HG03520 (cell line): ENCODE results near the gene STEAP1.

Source experiments
- ATAC-seq: cut with Tn5 transposase; IDR thresholded peaks from one replicate; pipeline ENCODE4 v1.9.1; 2021; ENCODE audit warnings: mild to moderate bottlenecking, moderate library complexity; ENCODE audit not compliant: unreplicated experiment

STEAP1 gene

DNA sequence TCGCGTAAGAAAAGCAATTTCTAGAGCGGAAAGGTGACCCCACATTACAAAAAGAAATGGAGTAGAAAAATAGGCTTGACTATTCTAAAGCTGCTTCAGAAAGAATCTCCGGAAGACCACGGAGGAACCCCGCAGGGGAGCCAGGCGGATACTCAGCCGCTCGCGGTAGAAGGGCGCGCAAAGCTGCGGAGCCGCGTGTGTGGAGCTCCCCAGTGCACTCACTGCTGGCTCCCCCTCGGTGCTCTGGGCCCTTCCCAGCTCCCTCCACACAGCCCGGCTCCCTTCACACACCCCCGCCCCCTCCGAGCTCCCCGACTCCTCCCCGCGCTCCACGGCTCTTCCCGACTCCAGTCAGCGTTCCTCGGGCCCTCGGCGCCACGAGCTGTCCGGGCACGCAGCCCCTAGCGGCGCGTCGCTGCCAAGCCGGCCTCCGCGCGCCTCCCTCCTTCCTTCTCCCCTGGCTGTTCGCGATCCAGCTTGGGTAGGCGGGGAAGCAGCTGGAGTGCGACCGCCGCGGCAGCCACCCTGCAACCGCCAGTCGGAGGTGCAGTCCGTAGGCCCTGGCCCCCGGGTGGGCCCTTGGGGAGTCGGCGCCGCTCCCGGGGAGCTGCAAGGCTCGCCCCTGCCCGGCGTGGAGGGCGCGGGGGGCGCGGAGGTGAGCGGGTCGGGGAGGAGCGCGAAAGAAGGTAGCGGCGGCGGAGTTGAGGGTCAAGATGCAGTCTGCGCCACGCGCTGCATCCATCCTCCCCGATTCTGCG, 57.3 kb downstream of the STEAP1 start, which contains the start of gene STEAP2:
STEAP2 (plus strand) TSS at position 350 of the 758 bp plus-strand sequence. CDS start 13,343 bp downstream, outside the sequence.
- ATAC-seq, result peak; percentile 63

DNA sequence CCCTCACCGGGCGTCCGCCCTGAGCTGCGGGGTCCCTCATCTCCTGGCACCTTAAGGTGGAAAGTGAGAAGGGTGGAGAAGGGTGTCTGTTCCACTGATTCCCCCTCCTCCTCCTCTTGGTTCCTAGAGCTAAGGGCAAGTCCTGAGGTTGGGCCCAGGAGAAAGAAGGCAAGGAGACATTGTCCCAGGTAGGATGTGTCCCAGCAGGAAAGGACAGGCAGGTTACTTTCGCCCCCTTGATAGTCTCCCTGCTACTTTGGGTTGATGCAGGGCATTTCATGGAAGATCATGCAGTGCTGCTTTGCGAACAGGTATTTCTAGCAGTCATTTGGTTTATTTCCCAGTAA, 57.9 kb downstream of the STEAP1 start:
- ATAC-seq, result no peak

DNA sequence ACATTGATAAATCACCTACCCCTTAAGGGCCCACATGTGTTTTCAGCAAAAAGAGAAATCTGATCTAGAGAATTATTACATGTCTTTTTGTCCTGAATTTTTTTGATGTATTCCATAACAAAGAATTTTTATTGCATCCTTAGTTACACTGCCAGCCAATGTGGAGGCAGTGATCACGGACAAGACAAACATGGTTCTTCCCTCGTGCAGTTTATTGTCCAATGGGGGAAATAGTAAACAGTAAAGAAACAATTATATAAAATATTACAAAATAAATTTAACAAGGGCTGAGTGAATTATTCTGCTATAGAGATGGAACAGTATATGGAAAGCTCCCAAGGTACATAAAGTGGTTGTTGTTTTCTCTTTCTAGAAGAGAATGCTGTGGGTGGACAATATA, 59.3 kb downstream of the STEAP1 start:
- ATAC-seq, result no peak
